ENCODE measurements around the gene CPSF3.
"Not testable (repeated sequence)": the region's sequence is repeated elsewhere in the genome, so short reads cannot be mapped to it uniquely, and the experiment has no call there.

Gene CPSF3

GRCh38 chr2:9466147-9466683, 42.8 kb downstream of the CPSF3 start:
- no peak for DNase-seq (ENCODE audit: low read depth in 2 of 2)

- no peak for DNase-seq (ENCODE audit: low read depth in 2 of 2)
These were observed 44.2 kb downstream of the CPSF3 start for GRCh38 chr2:9467687-9468086.

- no peak for DNase-seq (ENCODE audit: low read depth in 2 of 2)
These were observed 47.8 kb downstream of the CPSF3 start for GRCh38 chr2:9471206-9471605.

- DNase-seq (ENCODE audit: low read depth in 2 of 2) = no peak
These were observed 49.1 kb downstream of the CPSF3 start for GRCh38 chr2:9472511-9472910.

GRCh38 chr2:9473308-9473984, 50.0 kb downstream of the CPSF3 start:
- no peak for DNase-seq (ENCODE audit: low read depth in 2 of 2)

GRCh38 chr2:9473985-9474360, 50.5 kb downstream of the CPSF3 start:
- no peak for DNase-seq (ENCODE audit: low read depth in 2 of 2)

- no peak for DNase-seq (ENCODE audit: low read depth in 2 of 2)
These were observed 51.1 kb downstream of the CPSF3 start, which contains the start of gene IAH1 for GRCh38 chr2:9474361-9475057. TSS of gene IAH1 (plus strand) at chr2:9474551. CDS start at chr2:9474567, 16 bp downstream.

- DNase-seq (ENCODE audit: low read depth in 2 of 2) = no peak
These were observed 54.5 kb downstream of the CPSF3 start for GRCh38 chr2:9477914-9478313.

- no peak for DNase-seq (ENCODE audit: low read depth in 2 of 2)
These were observed 55.1 kb downstream of the CPSF3 start for GRCh38 chr2:9478526-9478925.

- DNase-seq (ENCODE audit: low read depth in 2 of 2) = no peak
These were observed 56.7 kb downstream of the CPSF3 start for GRCh38 chr2:9480157-9480556.

GRCh38 chr2:9483107-9483506, 59.7 kb downstream of the CPSF3 start:
- no peak for DNase-seq (ENCODE audit: low read depth in 2 of 2)

GRCh38 chr2:9484533-9484932, 61.1 kb downstream of the CPSF3 start:
- DNase-seq (ENCODE audit: low read depth in 2 of 2) = no peak

- DNase-seq (ENCODE audit: low read depth in 2 of 2) = no peak
These were observed 65.4 kb downstream of the CPSF3 start for GRCh38 chr2:9488583-9489547.

GRCh38 chr2:9490789-9491188, 67.3 kb downstream of the CPSF3 start:
- no peak for DNase-seq (ENCODE audit: low read depth in 2 of 2)

GRCh38 chr2:9492927-9493326, 69.5 kb downstream of the CPSF3 start:
- DNase-seq (ENCODE audit: low read depth in 2 of 2) = no peak

- DNase-seq (ENCODE audit: low read depth in 2 of 2) = no peak
These were observed 70.0 kb downstream of the CPSF3 start for GRCh38 chr2:9493478-9493877.

GRCh38 chr2:9494081-9494480, 70.6 kb downstream of the CPSF3 start:
- DNase-seq (ENCODE audit: low read depth in 2 of 2) = no peak

- DNase-seq (ENCODE audit: low read depth in 2 of 2) = no peak
These were observed 73.6 kb downstream of the CPSF3 start for GRCh38 chr2:9497017-9497416.

- DNase-seq (ENCODE audit: low read depth in 2 of 2) = no peak
These were observed 74.8 kb downstream of the CPSF3 start for GRCh38 chr2:9498210-9498609.

GRCh38 chr2:9508931-9509330, 85.5 kb downstream of the CPSF3 start:
- DNase-seq (ENCODE audit: low read depth in 2 of 2) = no peak

- DNase-seq (ENCODE audit: low read depth in 2 of 2) = not testable (repeated sequence)
These were observed 90.5 kb downstream of the CPSF3 start for GRCh38 chr2:9513946-9514345.

All from fibroblast of skin of left quadriceps (primary cell).